NCI-H2196 treated with DMSO at 0.1 percent for 48 hours (cell line): Measurements from ENCODE around the gene IL6R.

Experiments used
- DNase-seq: peaks from one replicate; lab custom pipeline; 2025; ENCODE audit not compliant: unreplicated experiment; lab: John Stamatoyannopoulos, UW

The IL6R gene

DNA sequence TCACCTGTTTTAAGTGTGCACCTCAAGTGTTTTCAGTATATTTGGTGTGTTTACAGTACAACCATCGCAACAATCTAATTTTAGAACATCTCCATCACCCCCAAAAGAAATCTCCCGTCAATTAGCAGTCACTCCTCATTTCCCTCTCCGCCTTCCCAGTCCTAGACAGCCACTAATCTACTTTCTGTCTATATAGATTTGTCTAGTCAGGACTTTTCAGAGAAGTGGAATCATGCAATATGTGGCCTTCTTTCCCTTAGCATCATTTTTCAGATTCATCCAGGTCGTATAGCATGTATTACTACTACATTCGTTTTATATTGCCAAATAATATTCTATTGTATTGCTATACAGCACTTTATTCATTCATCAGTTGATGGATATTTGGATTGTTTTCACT, 98.8 kb downstream of the IL6R start:
- DNase-seq, result no peak

DNA sequence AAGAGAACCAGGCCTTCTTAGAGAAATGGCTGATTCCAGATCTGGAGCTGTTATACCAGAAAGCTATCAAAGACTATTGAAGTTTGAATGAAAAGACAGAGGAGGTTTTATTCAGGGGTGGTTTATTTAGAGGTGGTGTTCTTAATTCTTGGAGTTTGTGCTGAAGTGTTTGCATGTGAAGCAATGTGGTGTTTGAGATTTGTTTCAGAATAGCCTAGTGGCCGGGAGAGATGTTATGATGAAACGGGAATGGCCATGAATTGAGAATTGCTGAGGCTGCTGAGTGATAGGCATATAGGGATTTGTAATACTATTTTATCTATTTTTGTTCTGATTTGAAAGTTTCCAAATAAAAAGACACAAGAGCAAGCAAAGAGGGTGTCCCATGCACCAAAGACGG, 107.6 kb downstream of the IL6R start:
- no peak for DNase-seq

DNA sequence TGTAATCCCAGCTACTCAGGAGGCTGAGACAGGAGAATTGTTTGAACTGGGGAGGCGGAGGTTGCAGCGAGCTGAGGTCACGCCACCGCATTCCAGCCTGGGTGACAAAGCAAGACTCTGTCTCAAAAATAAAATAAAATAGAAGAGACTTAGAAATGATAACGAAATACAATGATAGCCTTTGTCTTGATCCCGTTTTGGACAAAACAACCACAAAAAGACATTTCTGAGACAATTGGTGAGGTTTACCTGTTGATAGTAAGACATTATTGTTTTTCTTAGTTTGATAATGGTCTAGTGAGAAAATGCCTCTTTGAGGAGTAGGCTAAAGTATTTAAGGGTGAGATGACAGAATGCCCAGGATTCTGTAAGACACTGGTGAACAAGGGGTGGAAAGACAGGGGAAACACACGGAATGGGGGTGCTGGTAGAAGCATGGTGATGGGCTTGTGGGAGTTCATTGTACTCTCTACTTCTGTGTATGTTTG, 109.0 kb downstream of the IL6R start:
- no peak for DNase-seq

DNA sequence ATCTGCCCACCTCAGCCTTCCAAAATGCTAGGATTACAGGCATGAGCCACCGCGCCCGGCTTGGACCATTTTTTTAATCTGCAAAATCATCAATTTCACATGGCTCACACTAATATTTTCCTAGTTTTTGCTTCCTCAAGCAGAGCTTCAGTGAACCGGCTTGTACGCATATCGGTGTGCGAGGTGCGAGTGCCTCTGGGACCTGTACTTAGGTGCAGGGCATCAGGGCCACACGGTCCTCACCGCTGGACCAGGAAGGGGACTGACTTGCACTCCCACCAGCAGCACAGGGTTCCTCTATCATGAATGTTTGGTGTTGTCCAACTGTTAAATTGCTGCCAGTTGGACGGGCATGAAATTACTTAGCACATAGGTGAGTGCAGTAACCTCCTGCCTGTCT, 112.5 kb downstream of the IL6R start:
- no peak for DNase-seq
